ENCODE data around the gene CHRNA3. TPM values are rescaled to one million over a fixed set of nuclear protein-coding genes. Genes with fewer than 3 reads are reported as not detected.

CHRNA3 gene
- total RNA-seq, 2 donors from 2014 or later, result 1.7 TPM; not detected in 1

DNA sequence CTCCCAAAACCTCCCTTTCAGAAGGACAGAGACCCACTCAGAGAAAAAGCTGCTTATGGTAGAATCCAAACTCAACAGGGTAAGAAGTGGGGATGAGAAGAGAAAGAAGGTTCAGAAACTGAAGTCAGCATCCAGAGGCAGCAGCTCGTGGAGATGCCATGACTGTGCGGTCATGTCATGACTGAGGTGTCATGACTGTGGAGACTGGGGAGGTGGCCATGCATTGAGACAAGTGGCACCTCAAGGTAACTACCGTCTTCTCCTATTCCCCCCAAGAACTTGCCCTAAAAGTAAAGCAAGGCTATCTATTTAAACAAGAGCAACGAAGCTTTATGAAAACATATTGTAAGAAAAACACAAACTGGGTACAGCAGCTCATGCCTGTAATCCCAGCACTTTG, 15.1 kb downstream of the CHRNA3 start:
- no peak for TF ChIP-seq CTCF (IDR thresholded peaks at IDR 0.05)
- no peaks in the 10 kb centered on the region for H3K9me3 ChIP-seq

DNA sequence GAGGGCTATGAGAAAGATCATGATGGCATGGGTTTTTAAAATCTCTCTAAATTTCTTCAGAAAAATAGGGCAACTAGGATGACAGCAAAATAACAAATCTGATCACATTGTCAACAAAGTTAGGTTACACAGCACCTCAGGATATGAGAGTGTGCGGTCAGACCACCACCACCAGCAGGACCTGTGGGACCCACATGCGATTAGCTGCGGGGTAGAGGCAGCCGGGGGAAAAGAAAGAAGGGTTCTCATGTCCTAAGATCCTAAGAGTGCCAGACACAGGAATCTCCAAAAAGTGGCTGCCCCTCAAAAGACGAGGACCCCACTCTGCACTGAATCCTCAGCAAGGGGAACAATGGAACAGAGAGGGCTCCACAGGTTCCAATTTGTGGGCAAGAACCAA, 15.6 kb downstream of the CHRNA3 start:
- Histone ChIP-seq H3K4me1 (no peaks in the 10 kb centered on the region), H3K27ac (no peak overlapping the region), H3K9me3 (no peaks in the 10 kb centered on the region), H3K4me3 (no peak overlapping the region), H3K27me3 (no peaks in the 10 kb centered on the region), H3K36me3 (no peaks in the 10 kb centered on the region)
- no peak for DNase-seq (ENCODE audit: low spot score)
- no peak for TF ChIP-seq CTCF (IDR thresholded peaks at IDR 0.05)

More for the DNA sequence above, 15.1 kb downstream of the CHRNA3 start:
- no peaks in the 10 kb centered on the region for H3K4me1 ChIP-seq
- H3K4me3 ChIP-seq, result no peak overlapping the region
- no peaks in the 10 kb centered on the region for H3K36me3 ChIP-seq
- H3K27me3 ChIP-seq, result no peaks in the 10 kb centered on the region
- DNase-seq (ENCODE audit: low spot score), result no peak
- no peak overlapping the region for H3K27ac ChIP-seq

DNA sequence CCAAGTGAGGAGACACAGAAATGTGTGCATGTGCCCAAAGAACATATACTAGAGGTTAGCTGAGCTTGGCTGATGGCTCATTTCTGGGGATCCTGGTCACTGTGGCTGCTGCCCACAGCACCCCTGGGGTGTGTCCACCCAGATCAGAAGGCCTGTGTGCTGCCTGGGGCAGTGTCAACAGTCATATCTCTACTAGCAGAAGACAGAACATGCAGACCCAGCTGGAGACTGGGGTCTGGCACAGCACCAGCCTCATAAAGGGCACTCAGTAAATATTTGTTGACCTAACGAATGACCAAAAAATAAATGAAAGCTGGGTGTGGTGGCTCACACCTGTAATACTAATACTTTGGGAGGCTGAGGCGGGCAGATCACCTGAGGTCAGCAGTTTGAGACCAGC, 16.4 kb downstream of the CHRNA3 start:
- Histone ChIP-seq H3K4me3 (no peak overlapping the region), H3K36me3 (no peaks in the 10 kb centered on the region), H3K9me3 (no peaks in the 10 kb centered on the region), H3K27ac (no peak overlapping the region), H3K4me1 (no peaks in the 10 kb centered on the region), H3K27me3 (no peaks in the 10 kb centered on the region)
- no peak for TF ChIP-seq CTCF (IDR thresholded peaks at IDR 0.05)
- no peak for DNase-seq (ENCODE audit: low spot score)

DNA sequence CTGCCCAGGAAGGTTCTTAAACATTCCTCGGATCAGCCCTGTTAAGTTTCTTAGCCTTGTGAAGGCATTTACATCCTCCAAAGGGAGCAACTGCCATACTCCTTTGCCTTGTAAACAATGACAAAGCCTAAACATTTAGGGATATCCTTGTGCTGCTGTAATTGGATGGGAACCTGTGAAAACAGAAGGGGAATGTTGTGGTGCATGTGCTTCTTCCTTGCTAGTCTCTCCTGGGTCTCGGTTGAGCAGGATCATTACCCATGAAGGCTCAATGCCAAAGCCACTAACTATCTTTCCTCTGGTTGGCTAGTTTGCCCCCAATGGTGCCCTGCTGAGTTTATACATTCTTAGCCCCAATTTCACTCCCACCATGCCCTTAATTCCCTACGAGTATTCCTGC, 17.3 kb downstream of the CHRNA3 start:
- H3K4me1 ChIP-seq, result no peaks in the 10 kb centered on the region
- no peaks in the 10 kb centered on the region for H3K27me3 ChIP-seq
- H3K9me3 ChIP-seq, result no peaks in the 10 kb centered on the region
- no peak for DNase-seq (ENCODE audit: low spot score)
- no peaks in the 10 kb centered on the region for H3K36me3 ChIP-seq
- TF ChIP-seq CTCF (IDR thresholded peaks at IDR 0.05), result no peak
- H3K27ac ChIP-seq, result no peak overlapping the region
- no peak overlapping the region for H3K4me3 ChIP-seq

GRCh38 chr15:78599189-78599588, 21.6 kb downstream of the CHRNA3 start:
- Histone ChIP-seq H3K27me3 (no peaks in the 10 kb centered on the region), H3K4me1 (no peaks in the 10 kb centered on the region), H3K4me3 (no peak overlapping the region), H3K36me3 (no peaks in the 10 kb centered on the region), H3K9me3 (no peaks in the 10 kb centered on the region), H3K27ac (no peak overlapping the region)
- DNase-seq (ENCODE audit: low spot score), result no peak
- TF ChIP-seq CTCF (IDR thresholded peaks at IDR 0.05), result no peak

DNA sequence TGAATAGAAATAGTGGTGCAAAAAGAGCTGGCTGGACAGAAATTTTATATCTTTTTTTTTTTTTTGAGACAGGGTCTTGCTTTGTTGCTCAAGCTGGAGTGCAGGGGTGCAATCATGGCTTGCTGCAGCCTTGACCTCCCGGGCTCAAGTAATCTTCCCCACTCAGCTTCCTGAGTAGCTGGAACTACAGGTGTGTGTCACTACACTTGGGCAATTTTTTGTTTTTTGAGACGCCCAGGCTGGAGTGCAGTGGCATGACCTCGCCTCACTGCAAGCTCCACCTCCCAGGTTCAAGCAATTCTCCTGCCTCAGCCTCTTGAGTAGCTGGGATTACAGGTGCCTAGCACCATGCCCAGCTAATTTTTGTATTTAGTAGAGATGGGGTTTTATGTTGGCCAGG, 22.4 kb downstream of the CHRNA3 start:
- Histone ChIP-seq H3K36me3 (no peaks in the 10 kb centered on the region), H3K4me1 (no peaks in the 10 kb centered on the region), H3K27ac (no peak overlapping the region), H3K4me3 (no peak overlapping the region), H3K9me3 (no peaks in the 10 kb centered on the region), H3K27me3 (no peaks in the 10 kb centered on the region)
- no peak for DNase-seq (ENCODE audit: low spot score)
- no peak for TF ChIP-seq CTCF (IDR thresholded peaks at IDR 0.05)
